BLaER1 treated with 17β-estradiol and CSF1 and Interleukin-3, amounts not matched to agents 10 nM and 100 nM (cell line): ENCODE data around the gene PRKCE.
A peak's percentile ranks its signal among the peaks of the same experiment; 100 is the strongest.

Experiments
- H3K27ac ChIP-seq, 11 experiments: shearing (Covaris generic); formaldehyde crosslinking; 2 replicates each; pipeline ENCODE4 v1.8.1; 2022
- H3K27me3 ChIP-seq, 11 experiments: shearing (Covaris generic); formaldehyde crosslinking; 2 replicates each; pipeline ENCODE4 v1.8.1; 2022
- H3K36me3 ChIP-seq, 11 experiments: shearing (Covaris generic); formaldehyde crosslinking; 2 replicates each; pipeline ENCODE4 v1.8.1; 2022
- H3K4me1 ChIP-seq, 10 experiments: shearing (Covaris generic); formaldehyde crosslinking; 2 replicates each; pipeline ENCODE4 v1.8.1; 2022
- H3K4me2 ChIP-seq, 11 experiments: shearing (Covaris generic); formaldehyde crosslinking; 2 replicates each; pipeline ENCODE4 v1.8.1; 2022
- H3K4me3 ChIP-seq, 10 experiments: shearing (Covaris generic); formaldehyde crosslinking; 2 replicates each; pipeline ENCODE4 v1.8.1; 2022
- H3K9ac ChIP-seq, 11 experiments: shearing (Covaris generic); formaldehyde crosslinking; 2 replicates each; pipeline ENCODE4 v1.8.1; 2022
- H3K9me3 ChIP-seq, 11 experiments: shearing (Covaris generic); formaldehyde crosslinking; replicated peaks in 1 of 11; 2 replicates each; pipeline ENCODE4 v1.8.1; 2022
- H4K20me1 ChIP-seq, 11 experiments: shearing (Covaris generic); formaldehyde crosslinking; 2 replicates each; pipeline ENCODE4 v1.8.1; 2022
- Cebpa-rat ChIP-seq, 11 experiments: shearing (Covaris generic); IDR thresholded peaks; 2 replicates each; pipeline ENCODE4 v1.8.1; 2022

The PRKCE gene

GRCh38 chr2:45650851-45651414, 542 bp upstream of the PRKCE start:
- no peak for TF ChIP-seq Cebpa-rat (IDR thresholded peaks at IDR 0.05)
- Histone ChIP-seq H3K4me2 (peak overlapping the region; percentile 88 to 100 (median 96); a peak in 21 of 22 replicates), H3K9me3 (no peaks in the 10 kb centered on the region), H3K36me3 (peaks cover 0 to 27% (median 20%) of the 10 kb centered on the region in 11 experiments; a peak in 13 of 22 replicates), H3K27me3 (no peaks in the 10 kb centered on the region), H3K4me1 (peaks cover 45 to 64% (median 55%) of the 10 kb centered on the region in 10 experiments), H4K20me1 (peaks cover 12 to 57% (median 38%) of the 10 kb centered on the region in 11 experiments; a peak in 20 of 22 replicates), H3K4me3 (peak overlapping the region; percentile 76 to 95 (median 90)), H3K27ac (peak overlapping the region; percentile 89 to 96 (median 91)), H3K9ac (peak overlapping the region; percentile 92 to 97 (median 94))

- Histone ChIP-seq H3K9me3 (no peaks in the 10 kb centered on the region), H3K4me2 (peak overlapping the region; percentile 87 to 100 (median 96)), H4K20me1 (peaks cover 12 to 71% (median 52%) of the 10 kb centered on the region in 11 experiments; a peak in 20 of 22 replicates), H3K27ac (peak overlapping the region in 10 of 11 experiments; percentile 89 to 96 (median 92); a peak in 19 of 22 replicates), H3K27me3 (no peaks in the 10 kb centered on the region), H3K9ac (peak overlapping the region; percentile 92 to 97 (median 94)), H3K4me3 (peak overlapping the region; percentile 76 to 95 (median 90)), H3K36me3 (peaks cover 0 to 41% (median 33%) of the 10 kb centered on the region in 11 experiments; a peak in 14 of 22 replicates), H3K4me1 (peaks cover 42 to 66% (median 63%) of the 10 kb centered on the region in 10 experiments)
- TF ChIP-seq Cebpa-rat (IDR thresholded peaks at IDR 0.05): no peak
Observed at GRCh38 chr2:45652090-45653031, 886 bp downstream of the PRKCE start.

GRCh38 chr2:45653122-45653913, 1.8 kb downstream of the PRKCE start:
- H3K9ac ChIP-seq: peak overlapping the region; percentile 92 to 97 (median 94); a peak in 20 of 22 replicates
- H3K4me2 ChIP-seq: peak overlapping the region; percentile 87 to 100 (median 96)
- H3K4me1 ChIP-seq: peaks cover 32 to 65% (median 62%) of the 10 kb centered on the region in 10 experiments
- TF ChIP-seq Cebpa-rat (IDR thresholded peaks at IDR 0.05): no peak
- H3K27me3 ChIP-seq: no peaks in the 10 kb centered on the region
- H4K20me1 ChIP-seq: peaks cover 12 to 81% (median 62%) of the 10 kb centered on the region in 11 experiments; a peak in 20 of 22 replicates
- H3K36me3 ChIP-seq: peaks cover 0 to 51% (median 43%) of the 10 kb centered on the region in 11 experiments; a peak in 14 of 22 replicates
- peak overlapping the region in 9 of 11 experiments; percentile 89 to 96 (median 93); a peak in 18 of 22 replicates for H3K27ac ChIP-seq
- peak overlapping the region; percentile 76 to 95 (median 90) for H3K4me3 ChIP-seq
- H3K9me3 ChIP-seq: no peaks in the 10 kb centered on the region

- Histone ChIP-seq H3K4me2 (peak overlapping the region; percentile 87 to 100 (median 96)), H3K36me3 (peaks cover 0 to 60% (median 52%) of the 10 kb centered on the region in 11 experiments; a peak in 15 of 22 replicates), H3K4me1 (peaks cover 23 to 60% (median 57%) of the 10 kb centered on the region in 10 experiments), H3K27me3 (no peaks in the 10 kb centered on the region), H4K20me1 (peaks cover 8 to 86% (median 71%) of the 10 kb centered on the region in 11 experiments; a peak in 20 of 22 replicates), H3K4me3 (peak overlapping the region in 8 of 10 experiments; percentile 86 to 95 (median 94); a peak in 17 of 20 replicates), H3K9me3 (no peaks in the 10 kb centered on the region), H3K9ac (peak overlapping the region in 9 of 11 experiments; percentile 92 to 97 (median 95); a peak in 16 of 22 replicates), H3K27ac (peak overlapping the region in 4 of 11 experiments; percentile 14 to 96 (median 92); a peak in 5 of 22 replicates)
- no peak for TF ChIP-seq Cebpa-rat (IDR thresholded peaks at IDR 0.05)
Observed at GRCh38 chr2:45654250-45654649, 2.8 kb downstream of the PRKCE start.

GRCh38 chr2:45661828-45662227, 10.4 kb downstream of the PRKCE start:
- H4K20me1 ChIP-seq: peaks cover 0 to 100% (median 99%) of the 10 kb centered on the region in 11 experiments; a peak in 17 of 22 replicates
- peak overlapping the region in 4 of 11 experiments; percentile 5 to 27 (median 14); a peak in 3 of 22 replicates for H3K4me2 ChIP-seq
- no peak for TF ChIP-seq Cebpa-rat (IDR thresholded peaks at IDR 0.05)
- H3K9me3 ChIP-seq: no peaks in the 10 kb centered on the region
- H3K27ac ChIP-seq: no peak overlapping the region
- no peak overlapping the region for H3K9ac ChIP-seq
- H3K4me3 ChIP-seq: no peak overlapping the region
- H3K36me3 ChIP-seq: peaks cover 0 to 100% (median 84%) of the 10 kb centered on the region in 11 experiments; a peak in 16 of 22 replicates
- H3K27me3 ChIP-seq: no peaks in the 10 kb centered on the region
- H3K4me1 ChIP-seq: peaks cover 0 to 79% (median 52%) of the 10 kb centered on the region in 10 experiments; a peak in 15 of 20 replicates

- no peak for TF ChIP-seq Cebpa-rat (IDR thresholded peaks at IDR 0.05)
- Histone ChIP-seq H4K20me1 (peaks cover 0 to 100% (median 98%) of the 10 kb centered on the region in 11 experiments; a peak in 16 of 22 replicates), H3K36me3 (peaks cover 0 to 100% (median 84%) of the 10 kb centered on the region in 11 experiments; a peak in 16 of 22 replicates)
Observed at GRCh38 chr2:45664635-45665261, 13.3 kb downstream of the PRKCE start.

GRCh38 chr2:45668509-45668908, 17.0 kb downstream of the PRKCE start:
- Histone ChIP-seq H3K4me2 (peak overlapping the region; percentile 10 to 52 (median 39); a peak in 21 of 22 replicates), H3K27ac (peak overlapping the region in 5 of 11 experiments; percentile 1 to 49 (median 24); a peak in 7 of 22 replicates), H4K20me1 (peaks cover 0 to 100% (median 95%) of the 10 kb centered on the region in 11 experiments; a peak in 15 of 22 replicates), H3K36me3 (peaks cover 0 to 95% (median 76%) of the 10 kb centered on the region in 11 experiments; a peak in 17 of 22 replicates), H3K27me3 (no peaks in the 10 kb centered on the region), H3K4me3 (no peak overlapping the region), H3K9me3 (peaks cover 0 to 5% (median 0%) of the 10 kb centered on the region in 11 experiments; a peak in 1 of 22 replicates), H3K9ac (peak overlapping the region in 4 of 11 experiments; percentile 3 to 29 (median 11); a peak in 2 of 22 replicates), H3K4me1 (peaks cover 11 to 83% (median 55%) of the 10 kb centered on the region in 10 experiments)
- no peak for TF ChIP-seq Cebpa-rat (IDR thresholded peaks at IDR 0.05)

More at GRCh38 chr2:45664635-45665261, 13.3 kb downstream of the PRKCE start:
- H3K4me2 ChIP-seq: peak overlapping the region in 6 of 11 experiments; percentile 6 to 13 (median 10); a peak in 7 of 22 replicates
- H3K4me3 ChIP-seq: no peak overlapping the region
- H3K9me3 ChIP-seq: no peaks in the 10 kb centered on the region
- peaks cover 11 to 76% (median 54%) of the 10 kb centered on the region in 10 experiments for H3K4me1 ChIP-seq
- H3K27ac ChIP-seq: no peak overlapping the region
- no peak overlapping the region for H3K9ac ChIP-seq
- no peaks in the 10 kb centered on the region for H3K27me3 ChIP-seq
